Mucosa of descending colon (tissue), 3 donors: ENCODE results near the gene NME5. TPM values are rescaled to one million over a fixed set of nuclear protein-coding genes. Genes with fewer than 3 reads are reported as not detected.

Experiments
- ATAC-seq: fragments of 200-7000 bp; cut with Tn5 transposase; one replicate; pipeline ENCODE4 v1.9.1; 2020; ENCODE audit warnings: mild to moderate bottlenecking, moderate library complexity
- DNase-seq, 3 donors: peaks; one replicate each; pipeline ENCODE4 v3.0.0-alpha.2; 2020
- H3K36me3 ChIP-seq: fragments of 200-600 bp; one replicate; pipeline ENCODE4 v1.8.0; 2021; ENCODE audit warnings: low read depth, mild to moderate bottlenecking
- H3K4me1 ChIP-seq: fragments of 200-600 bp; one replicate; pipeline ENCODE4 v1.8.0; 2021; ENCODE audit warnings: low read depth, mild to moderate bottlenecking
- H3K4me3 ChIP-seq: fragments of 200-600 bp; one replicate; pipeline ENCODE4 v1.8.0; 2021; ENCODE audit warnings: mild to moderate bottlenecking
- H3K9me3 ChIP-seq: fragments of 200-600 bp; one replicate; pipeline ENCODE4 v1.8.0; 2021; ENCODE audit warnings: mild to moderate bottlenecking
- CTCF ChIP-seq: fragments of 200-600 bp; IDR thresholded peaks from one replicate; pipeline ENCODE4 v1.8.0; 2022; ENCODE audit warnings: antibody characterized with exemption, mild to moderate bottlenecking
- intact Hi-C, 2 donors: fragments of 100-400 bp; cut with DNase I in 1 of 2; cut with micrococcal nuclease in 1 of 2; formaldehyde crosslinking; loops; one replicate each; pipeline versions ENCODE4 v1.11.0 to v1.11.1; 2022; cut with DNase I, micrococcal nuclease
- long read RNA-seq, 2 donors: library from polyadenylated mRNA; unstranded; transcript quantifications; one replicate each; pipeline ENCODE4 v2.0.0, GENCODE V29; 2019 to 2021
- total RNA-seq, 3 donors: library from RNA; stranded (reverse); fragmentation: NEBNext Ultra II Directional in 2 of 3; extraction: Animal tissue kit (Norgen Biotek cat#: 25700) in 2 of 3; gene quantifications; one replicate each; pipeline versions ENCODE4 v1.2.1 to v1.2.4, GENCODE V29; 2021 to 2023
- donor health status: DM: no; HTN: no; CAD: no; lungs with moderate emphysema.
- donor health status: DM: no; HTN: no; CAD: no.
- donor health status: DM: no; HTN: yes; CAD: no.

The NME5 gene
- 1 to 10 TPM in 2 of 3 donors, not detected in 1; 1.6 to 4.3 TPM for total RNA-seq
- long read RNA-seq, donor 1 = 0 reads
- long read RNA-seq, donor 2 = 0 reads

GRCh38 chr5:138138949-138139780, at the start of gene NME5:
NME5 (minus strand) TSS chr5:138139428; CDS start chr5:138138780, 648 bp downstream.
- ATAC-seq (peak; percentile 87), DNase-seq (peak; percentile 61 to 63 (median 61))
- Histone ChIP-seq H3K36me3 (no peaks in the 10 kb centered on the region), H3K9me3 (no peaks in the 10 kb centered on the region), H3K4me1 (no peaks in the 10 kb centered on the region), H3K4me3 (no peak within 1 kb of the TSS)
- intact Hi-C loops = no loop called here
- TF ChIP-seq CTCF = no peak

GRCh38 chr5:138188626-138189025, 49.4 kb upstream of the NME5 start:
- intact Hi-C loops = no loop called here
- DNase-seq = no peak
- no peaks in the 10 kb centered on the region for H3K9me3 ChIP-seq
- ATAC-seq = no peak
- H3K4me1 ChIP-seq = no peaks in the 10 kb centered on the region
- no peak for TF ChIP-seq CTCF
- peaks cover 6% of the 10 kb centered on the region for H3K36me3 ChIP-seq
- H3K4me3 ChIP-seq = no peak overlapping the region

GRCh38 chr5:138186002-138186447, 46.8 kb upstream of the NME5 start:
- Histone ChIP-seq H3K4me3 (no peak overlapping the region), H3K9me3 (no peaks in the 10 kb centered on the region), H3K4me1 (no peaks in the 10 kb centered on the region), H3K36me3 (peaks cover 6% of the 10 kb centered on the region)
- intact Hi-C loops = no loop called here
- no peak for TF ChIP-seq CTCF
- no peak for ATAC-seq
- no peak for DNase-seq

GRCh38 chr5:138182808-138183207, 43.6 kb upstream of the NME5 start:
- DNase-seq (no peak), ATAC-seq (no peak)
- TF ChIP-seq CTCF = no peak
- peaks cover 12% of the 10 kb centered on the region for H3K4me1 ChIP-seq
- intact Hi-C loops = no loop called here
- H3K9me3 ChIP-seq = no peaks in the 10 kb centered on the region
- no peaks in the 10 kb centered on the region for H3K36me3 ChIP-seq
- no peak overlapping the region for H3K4me3 ChIP-seq

GRCh38 chr5:138180841-138181240, 41.6 kb upstream of the NME5 start:
- DNase-seq (no peak), ATAC-seq (no peak)
- Histone ChIP-seq H3K36me3 (no peaks in the 10 kb centered on the region), H3K4me3 (no peak overlapping the region), H3K4me1 (peaks cover 19% of the 10 kb centered on the region), H3K9me3 (no peaks in the 10 kb centered on the region)
- no peak for TF ChIP-seq CTCF
- intact Hi-C loops = no loop called here
